Heart right ventricle (tissue), 16 donors: ENCODE measurements around the gene CLDN6. TPM values are rescaled to one million over a fixed set of nuclear protein-coding genes. Genes with fewer than 3 reads are reported as not detected.

ENCODE experiments used
- ATAC-seq, 8 donors: fragments of 200-7000 bp; cut with Tn5 transposase; one replicate each; pipeline ENCODE4 v1.9.1; 2020; ENCODE audit warnings: mild to moderate bottlenecking in 8 of 8, moderate library complexity in 8 of 8, moderate number of reproducible peaks in 1 of 8
- DNase-seq, 2 donors: peaks; one replicate each; pipeline ENCODE4 v3.0.0-alpha.2; 2020
- H3K27ac ChIP-seq, 10 donors: fragments of 200-600 bp; sonication (generic) in 2 of 10; one replicate each; pipeline versions ENCODE4 v1.5.0 to v1.8.0; 2020 to 2022; ENCODE audit warnings: mild to moderate bottlenecking in 3 of 10
- H3K27me3 ChIP-seq, 7 donors: fragments of 200-600 bp; one replicate each; pipeline ENCODE4 v1.8.0; 2021 to 2022; ENCODE audit warnings: mild to moderate bottlenecking in 2 of 7
- H3K36me3 ChIP-seq, 9 donors: fragments of 200-600 bp; sonication (generic) in 1 of 9; one replicate each; pipeline versions ENCODE4 v1.5.0 to v1.8.0; 2020 to 2022; ENCODE audit warnings: mild to moderate bottlenecking in 2 of 9
- H3K4me1 ChIP-seq, 9 donors: fragments of 200-600 bp; sonication (generic) in 1 of 9; one replicate each; pipeline versions ENCODE4 v1.5.0 to v1.8.0; 2020 to 2022; ENCODE audit warnings: mild to moderate bottlenecking in 4 of 9
- H3K4me3 ChIP-seq, 10 donors: fragments of 200-600 bp; sonication (generic) in 2 of 10; one replicate each; pipeline versions ENCODE4 v1.5.0 to v1.8.0; 2020 to 2022; ENCODE audit warnings: mild to moderate bottlenecking in 7 of 10, moderate library complexity in 2 of 10
- H3K9me3 ChIP-seq, 11 donors: fragments of 200-600 bp in 10 of 11; sonication (generic) in 2 of 11; one replicate each; pipeline versions ENCODE4 v1.5.0 to v1.8.0; 2013 to 2022; ENCODE audit warnings: mild to moderate bottlenecking in 2 of 11, control low read depth in 1 of 11, moderate library complexity in 1 of 11
- WGBS, 2 donors: extraction: QIAGEN DNeasy Blood & Tissue Kit; methylation state at CpG; one replicate each; pipeline ENCODE4 v1.1.7; 2013; ENCODE audit warnings: inconsistent platforms in 1 of 2; 5-methylcytosine and 5-hydroxymethylcytosine counted together
- intact Hi-C, 10 donors: fragments of 100-400 bp; cut with DNase I; formaldehyde crosslinking; loops; one replicate each; pipeline versions ENCODE4 v1.11.1 to v1.14.2; 2022
- polyA plus RNA-seq, 2 donors: library from polyadenylated mRNA; stranded (reverse); fragments of 200-250 nt; gene quantifications; one replicate each; pipeline ENCODE4 v1.2.3, GENCODE V29; 2013
- total RNA-seq, 10 donors: library from RNA; stranded (reverse); fragmentation: NEBNext Ultra II Directional in 3 of 10; extraction: Animal tissue kit (Norgen Biotek cat#: 25700) in 3 of 10; gene quantifications; one replicate each; pipeline versions ENCODE4 v1.2.1 to v1.2.4, GENCODE V29; 2021 to 2023
- TF ChIP-seq, protein P1 (sequence below), 9 donors: fragments of 200-600 bp; sonication (generic) in 2 of 9; IDR thresholded peaks; one replicate each; pipeline versions ENCODE4 v1.5.0 to v1.8.0; 2021 to 2022; ENCODE audit warnings: antibody characterized with exemption in 9 of 9, mild to moderate bottlenecking in 5 of 9, moderate library complexity in 1 of 9
- donor health status: Arrhythmogenic right ventricular cardiomyopathy.
- donor health status: ischemic (EF 13 %, LVEDD 7.1; RV severe dilation, severe dysfunction).
- donor health status: healthy with polysubstance abuse.
- donor health status: DM: no; HTN: yes; CAD: no.
- donor health status: DM: no; HTN: no; CAD: no.
- donor health status: ischemic (EF 25% LVEDD 6.9; RV normal size, moderate dysfunction).
- donor health status: ischemic (EF 25% LVEDD 5.7; RV mildly dilated, moderate dysfunction).
- donor health status: healthy.
- donor health status: DM: yes; HTN: yes; CAD: no.
- donor health status: Ischemic cardiomyopathy.
- donor health status: ischemic (EF 35%, LVEDD 5.7; RV mildly dilated, moderate dysfunction).
- donor health status: nonischemic (EF 11% LVEDD 7.7; RV severe dilation, severe dysfunction).
- donor health status: DM: yes; HTN: yes; CAD: no.
- donor health status: PGD.
- donor health status: ischemic (EF 29% LVEDD 5.4; RV normal size, mild dysfunction).
- donor health status: nonischemic (EF 23%, LVEDD 6.1; RV moderate dilation, normal function).

The CLDN6 gene
- total and polyA plus RNA-seq, 12 donors, result 0.03 to 0.28 TPM; not detected in 10

DNA sequence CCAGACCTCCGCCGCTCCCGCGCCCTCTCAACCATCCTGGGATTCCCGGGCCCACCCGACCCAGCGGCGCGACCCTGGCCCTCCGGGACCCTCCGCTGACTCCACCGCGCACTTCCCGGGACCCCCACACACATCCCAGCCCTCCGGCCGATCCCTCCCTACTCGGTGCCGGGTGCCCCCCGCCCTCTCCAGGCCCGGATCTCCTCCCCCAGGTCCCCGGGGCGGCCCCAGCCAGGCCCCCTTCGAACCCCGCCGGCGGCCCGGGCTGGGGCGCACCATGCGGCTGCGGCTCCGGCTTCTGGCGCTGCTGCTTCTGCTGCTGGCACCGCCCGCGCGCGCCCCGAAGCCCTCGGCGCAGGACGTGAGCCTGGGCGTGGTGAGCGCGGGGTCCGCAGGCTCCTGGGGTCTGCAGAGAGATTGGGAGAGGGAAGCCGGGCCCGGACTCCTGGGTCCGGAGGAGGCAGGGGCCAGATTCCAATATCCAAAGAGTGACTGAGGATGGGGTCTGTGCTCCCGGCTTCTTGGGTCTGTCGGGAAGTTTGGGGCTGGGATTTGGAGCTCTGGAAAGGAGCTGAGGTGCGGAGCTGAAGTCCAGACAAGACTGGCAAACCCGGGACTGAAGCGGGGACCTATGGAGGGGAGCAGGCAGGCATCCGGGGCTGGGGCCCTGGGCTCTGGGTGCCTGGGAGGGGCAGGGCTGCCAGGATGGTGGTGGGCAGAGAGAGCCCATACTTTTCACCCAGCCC, 28.8 kb upstream of the CLDN6 start:
- Histone ChIP-seq H3K27me3 (peaks cover 6 to 87% (median 74%) of the 10 kb centered on the region in 7 donors), H3K4me1 (peaks cover 13 to 26% (median 19%) of the 10 kb centered on the region in 9 donors), H3K4me3 (peak overlapping the region; percentile 15 to 65 (median 55)), H3K36me3 (no peaks in the 10 kb centered on the region), H3K27ac (peak overlapping the region in 2 of 10 donors; percentile 44 to 84), H3K9me3 (no peaks in the 10 kb centered on the region)
- intact Hi-C loops, result no loop called here
- 2% methylated on average over 53 to 54 of the region's 54 CpGs for WGBS, 2 donors
- DNase-seq, result no peak
- ATAC-seq, result peak in 3 of 8 donors; percentile 17 to 28 (median 27)
- TF ChIP-seq, protein P1, sequence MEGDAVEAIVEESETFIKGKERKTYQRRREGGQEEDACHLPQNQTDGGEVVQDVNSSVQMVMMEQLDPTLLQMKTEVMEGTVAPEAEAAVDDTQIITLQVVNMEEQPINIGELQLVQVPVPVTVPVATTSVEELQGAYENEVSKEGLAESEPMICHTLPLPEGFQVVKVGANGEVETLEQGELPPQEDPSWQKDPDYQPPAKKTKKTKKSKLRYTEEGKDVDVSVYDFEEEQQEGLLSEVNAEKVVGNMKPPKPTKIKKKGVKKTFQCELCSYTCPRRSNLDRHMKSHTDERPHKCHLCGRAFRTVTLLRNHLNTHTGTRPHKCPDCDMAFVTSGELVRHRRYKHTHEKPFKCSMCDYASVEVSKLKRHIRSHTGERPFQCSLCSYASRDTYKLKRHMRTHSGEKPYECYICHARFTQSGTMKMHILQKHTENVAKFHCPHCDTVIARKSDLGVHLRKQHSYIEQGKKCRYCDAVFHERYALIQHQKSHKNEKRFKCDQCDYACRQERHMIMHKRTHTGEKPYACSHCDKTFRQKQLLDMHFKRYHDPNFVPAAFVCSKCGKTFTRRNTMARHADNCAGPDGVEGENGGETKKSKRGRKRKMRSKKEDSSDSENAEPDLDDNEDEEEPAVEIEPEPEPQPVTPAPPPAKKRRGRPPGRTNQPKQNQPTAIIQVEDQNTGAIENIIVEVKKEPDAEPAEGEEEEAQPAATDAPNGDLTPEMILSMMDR (IDR thresholded peaks at IDR 0.05), result no peak

DNA sequence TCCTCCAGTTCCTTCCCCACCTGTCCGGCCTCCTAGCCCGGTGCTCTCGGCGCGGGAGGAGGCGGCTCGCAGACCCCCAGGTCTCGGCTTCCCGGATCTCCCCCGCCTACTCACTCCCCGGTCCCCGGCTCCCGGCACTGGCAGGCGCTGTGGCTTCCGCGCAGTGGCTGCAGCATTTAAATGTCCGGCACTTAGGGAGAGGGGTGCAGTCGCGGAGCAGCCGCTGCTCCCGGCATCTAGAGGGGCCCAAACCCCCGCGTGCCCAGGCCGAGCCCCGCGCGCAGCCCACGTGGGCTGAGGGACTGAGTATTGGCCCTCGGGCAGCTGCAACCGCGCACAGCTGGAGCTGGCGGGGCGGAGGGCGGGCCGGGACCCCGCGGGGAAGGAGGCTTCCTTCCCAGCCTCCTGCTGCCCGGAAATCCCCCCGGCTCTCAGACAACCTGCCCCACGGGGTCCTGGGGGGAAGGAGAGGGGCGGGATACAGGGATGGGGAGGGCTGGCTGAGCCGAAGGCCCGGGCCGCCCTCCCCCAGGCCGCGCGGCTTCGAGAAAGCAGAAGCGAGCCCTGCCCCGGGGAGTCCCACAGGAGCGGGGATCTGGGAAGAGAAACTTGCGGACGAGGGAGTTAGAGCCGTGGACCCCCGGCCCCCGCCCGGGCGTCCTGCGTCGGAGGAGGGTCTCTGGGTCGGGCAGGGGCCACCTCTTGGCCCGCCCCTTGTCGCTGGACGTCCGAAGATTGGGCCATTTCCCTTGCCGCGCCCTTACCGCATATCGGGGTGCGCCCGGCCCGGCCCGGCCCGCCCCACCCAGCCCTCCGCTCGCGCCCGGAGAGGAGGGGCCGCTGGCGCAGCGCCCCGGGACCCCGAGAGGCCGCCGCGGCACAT, 28.0 kb upstream of the CLDN6 start, which contains the start of gene MMP25:
Gene MMP25, plus strand, starts transcription at position 804 of the 883 bp plus-strand sequence. CDS start 357 bp downstream, outside the sequence.
- Histone ChIP-seq H3K27ac (peak within 1 kb of the TSS in 4 of 10 donors; percentile 17 to 84 (median 49)), H3K4me1 (peaks cover 13 to 26% (median 19%) of the 10 kb centered on the region in 9 donors), H3K36me3 (no peaks in the 10 kb centered on the region), H3K9me3 (no peaks in the 10 kb centered on the region), H3K27me3 (peaks cover 6 to 95% (median 80%) of the 10 kb centered on the region in 7 donors), H3K4me3 (peak within 1 kb of the TSS; percentile 15 to 65 (median 55))
- intact Hi-C loops, result no loop called here
- TF ChIP-seq, protein P1 (IDR thresholded peaks at IDR 0.05), result no peak
- no peak for DNase-seq
- peak; percentile 29 to 59 (median 42) for ATAC-seq
- WGBS, 2 donors, result 0% methylated on average over 69 to 86 of the region's 86 CpGs

DNA sequence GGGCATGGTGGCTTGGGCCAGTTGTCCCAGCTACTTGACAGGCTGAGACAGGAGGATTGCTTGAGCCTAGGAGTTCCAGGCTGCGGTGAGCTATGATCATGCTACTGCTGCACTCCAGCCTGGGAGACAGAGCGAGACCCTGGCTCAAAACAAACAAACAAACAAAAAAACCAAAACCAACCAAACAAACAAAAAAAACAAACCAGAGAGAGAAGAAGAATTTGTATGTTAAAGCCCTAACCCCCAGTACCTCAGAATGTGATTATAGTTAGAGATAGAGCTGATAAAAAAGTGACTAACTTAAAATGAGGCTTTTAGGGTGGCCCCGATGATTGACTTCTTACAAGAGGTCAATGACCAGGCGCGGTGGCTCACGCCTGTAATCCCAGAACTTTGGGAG, 26.7 kb upstream of the CLDN6 start:
- intact Hi-C loops, result no loop called here
- H3K9me3 ChIP-seq, result no peaks in the 10 kb centered on the region
- peak overlapping the region in 1 of 10 donors; percentile 65 for H3K4me3 ChIP-seq
- ATAC-seq, result no peak
- peaks cover 13 to 26% (median 19%) of the 10 kb centered on the region in 9 donors for H3K4me1 ChIP-seq
- no peaks in the 10 kb centered on the region for H3K36me3 ChIP-seq
- TF ChIP-seq, protein P1 (IDR thresholded peaks at IDR 0.05), result no peak
- no peak overlapping the region for H3K27ac ChIP-seq
- WGBS, 2 donors, result 89 to 92% methylated on average over 6 of the region's 6 CpGs
- H3K27me3 ChIP-seq, result peaks cover 6 to 98% (median 90%) of the 10 kb centered on the region in 7 donors
- DNase-seq, result no peak

DNA sequence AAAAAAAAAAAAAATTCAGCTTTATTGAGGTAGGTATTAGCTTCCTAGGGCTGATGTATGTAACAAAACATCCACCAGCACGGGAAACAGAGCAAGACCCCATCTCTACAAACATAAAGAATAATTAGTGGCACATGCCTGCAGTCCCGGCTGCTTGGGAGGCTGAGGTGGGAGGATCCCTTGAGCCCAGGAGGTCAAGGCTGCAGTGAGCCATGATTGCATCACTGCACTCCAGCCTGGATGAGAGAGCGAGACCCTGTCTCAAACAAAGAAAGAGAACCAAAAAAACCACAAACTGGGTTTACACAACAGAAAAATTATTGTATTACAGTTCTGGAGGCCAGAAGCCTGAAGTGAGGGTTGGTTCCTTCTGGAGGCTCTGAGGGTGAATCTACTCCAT, 24.4 kb upstream of the CLDN6 start:
- H3K4me3 ChIP-seq, result no peak overlapping the region
- peaks cover 6 to 100% (median 94%) of the 10 kb centered on the region in 7 donors for H3K27me3 ChIP-seq
- no peak overlapping the region for H3K27ac ChIP-seq
- DNase-seq (no peak), ATAC-seq (no peak)
- intact Hi-C loops, result no loop called here
- no peaks in the 10 kb centered on the region for H3K9me3 ChIP-seq
- 92 to 93% methylated on average over 3 of the region's 3 CpGs for WGBS, 2 donors
- peaks cover 13 to 25% (median 19%) of the 10 kb centered on the region in 9 donors for H3K4me1 ChIP-seq
- TF ChIP-seq, protein P1 (IDR thresholded peaks at IDR 0.05), result no peak
- H3K36me3 ChIP-seq, result no peaks in the 10 kb centered on the region
